Panc1 (cell line): ENCODE data around the gene CAPN11. TPM values are rescaled to one million over a fixed set of nuclear protein-coding genes. Genes with fewer than 3 reads are reported as not detected.

Experiments used
- ATAC-seq: fragments of 200-7000 bp; cut with Tn5 transposase; 2 replicates; pipeline ENCODE4 v1.9.1; 2020; ENCODE audit warnings: mild to moderate bottlenecking, moderate library complexity
- BruUV-seq: library from RNA; stranded (reverse); fragments of 400-500 nt; replicated peaks from 2 replicates; lab custom pipeline; 2021; lab: Mats Ljungman, UMichigan
- CTCF ChIA-PET: fragments of 300-600 bp; sonication (Branson Sonifier 250); formaldehyde crosslinking; loops from one replicate; lab custom pipeline; 2022; ENCODE audit warnings: antibody characterized with exemption; lab: Charles Lee
- POLR2A ChIA-PET: fragments of 300-600 bp; sonication (Branson Sonifier 250); formaldehyde crosslinking; loops from one replicate; lab custom pipeline; 2022; ENCODE audit warnings: antibody characterized with exemption; lab: Charles Lee
- DNase-seq: peaks from one replicate; pipeline ENCODE4 v3.0.0-alpha.2; 2010; ENCODE audit warnings: low read depth, low spot score
- H3K27ac ChIP-seq: 2 replicates; pipeline ENCODE4 v1.5.1; 2011; ENCODE audit warnings: mild to moderate bottlenecking, low read length, inconsistent platforms
- H3K27me3 ChIP-seq: fragments of 200-500 bp; sonication (Bioruptor generic); 2 replicates; pipeline ENCODE4 v1.6.0; 2014; ENCODE audit warnings: low read length, inconsistent platforms; ENCODE audit not compliant: control insufficient read depth, insufficient read depth
- H3K36me3 ChIP-seq: fragments of 200-500 bp; sonication (Bioruptor generic); 2 replicates; pipeline ENCODE4 v1.5.1; 2014; ENCODE audit warnings: inconsistent platforms, mild to moderate bottlenecking, low read length, moderate library complexity; ENCODE audit not compliant: control insufficient read depth, insufficient read depth
- H3K4me1 ChIP-seq: 2 replicates; pipeline ENCODE4 v1.5.1; 2011; ENCODE audit warnings: inconsistent platforms, mild to moderate bottlenecking, low read length, moderate library complexity; ENCODE audit not compliant: control insufficient read depth, insufficient read depth
- H3K4me3 ChIP-seq, 2 experiments: 2 replicates each; pipeline ENCODE4 v1.5.1; 2011 to 2012; ENCODE audit warnings: low read depth in 2 of 2, low read length in 2 of 2, mild to moderate bottlenecking in 2 of 2, inconsistent platforms in 1 of 2, moderate library complexity in 1 of 2
- H3K9me3 ChIP-seq: fragments of 200-500 bp; sonication (Bioruptor generic); 2 replicates; pipeline ENCODE4 v1.5.1; 2014; ENCODE audit warnings: low read depth, mild to moderate bottlenecking, inconsistent platforms, low read length, moderate library complexity; ENCODE audit not compliant: control insufficient read depth, insufficient read depth
- CTCF ChIP-seq: fragments of 450-650 bp; IDR thresholded peaks from 2 replicates; pipeline ENCODE4 v1.5.1; 2017; ENCODE audit warnings: mild to moderate bottlenecking
- POLR2AphosphoS5 ChIP-seq: IDR thresholded peaks from 2 replicates; pipeline ENCODE4 v1.6.1; 2012; ENCODE audit warnings: mild to moderate bottlenecking, low read depth, low read length, moderate library complexity
- REST ChIP-seq, 2 experiments: IDR thresholded peaks; 2 replicates each; pipeline ENCODE4 v1.6.1; 2011 to 2012; ENCODE audit warnings: low read depth in 2 of 2, control low read depth in 1 of 2, low read length in 1 of 2, mild to moderate bottlenecking in 1 of 2, moderate library complexity in 1 of 2; ENCODE audit not compliant: insufficient read depth in 1 of 2
- SIN3A ChIP-seq: IDR thresholded peaks from 2 replicates; pipeline ENCODE4 v1.6.1; 2012; ENCODE audit warnings: low read depth, mild to moderate bottlenecking, low read length, moderate library complexity, borderline replicate concordance; ENCODE audit not compliant: insufficient read depth
- TCF7L2 ChIP-seq: IDR thresholded peaks from 2 replicates; pipeline ENCODE4 v1.6.1; 2011; ENCODE audit warnings: mild to moderate bottlenecking, low read depth, low read length, inconsistent platforms
- in situ Hi-C: cut with HindIII; loops from 2 replicates; pipeline ENCODE4 v1.10.0; 2016; ENCODE audit warnings: low sequenced_read_pairs, low pct_unique_long_range_greater_than_20kb
- intact Hi-C: fragments of 100-400 bp; cut with micrococcal nuclease; formaldehyde crosslinking; loops from one replicate; pipeline ENCODE4 v1.10.0; 2022; ENCODE audit not compliant: unreplicated experiment
- total RNA-seq: library from RNA; stranded (reverse); gene quantifications from one replicate; pipeline ENCODE4 v1.2.1, GENCODE V29; 2021; ENCODE audit not compliant: unreplicated experiment

Gene CAPN11
- total RNA-seq, 1 experiment from 2014 or later, result 1.2 TPM

- H3K4me3 ChIP-seq, result no peak overlapping the region
- no peaks in the 10 kb centered on the region for H3K36me3 ChIP-seq
- no peak for TF ChIP-seq TCF7L2
- TF ChIP-seq CTCF, result no peak
- TF ChIP-seq REST (IDR thresholded peaks at IDR 0.05; ENCODE audit: insufficient read depth in 1 of 2, low read depth in 2 of 2, low read length in 1 of 2), result no peak
- TF ChIP-seq POLR2AphosphoS5, result no peak
- TF ChIP-seq SIN3A, result no peak
- H3K27ac ChIP-seq, result peak overlapping the region; percentile 90
- peaks cover 54% of the 10 kb centered on the region for H3K4me1 ChIP-seq
- DNase-seq, result no peak
- H3K27me3 ChIP-seq, result no peaks in the 10 kb centered on the region
- no TSS peak for BruUV-seq
- ATAC-seq, result no peak
- in situ Hi-C loops, result no loop called here
- intact Hi-C loops, result loop anchor here (5.0 kb wide), 1 partner anchor 45 kb away; the partner anchor contains the start of gene SLC29A1
- ChIA-PET CTCF (interaction anchor here (0.5 to 1.2 kb wide), 3 partner anchors 19 to 61 kb away, joined by 3 to 7 read pairs (median 4); no protein-coding TSS in a partner anchor), POLR2A (interaction anchor here (0.6 to 0.7 kb wide), 3 partner anchors 13 to 46 kb away, joined by 3 to 6 read pairs (median 3); partner anchors contain the start of gene SLC29A1)
- H3K9me3 ChIP-seq, result no peaks in the 10 kb centered on the region
Measured at GRCh38 chr6:44176762-44177509, 18.3 kb downstream of the CAPN11 start.

- intact Hi-C loops, result loop anchor here (5.0 kb wide), 1 partner anchor 44 kb away; the partner anchor contains the start of gene SLC29A1
- H3K27ac ChIP-seq, result peak overlapping the region; percentile 90
- ATAC-seq, result peak; percentile 72
- no peaks in the 10 kb centered on the region for H3K36me3 ChIP-seq
- no peak overlapping the region for H3K4me3 ChIP-seq
- no peaks in the 10 kb centered on the region for H3K27me3 ChIP-seq
- no TSS peak for BruUV-seq
- TF ChIP-seq SIN3A, result no peak
- TF ChIP-seq POLR2AphosphoS5, result no peak
- TF ChIP-seq CTCF, result no peak
- TF ChIP-seq REST (IDR thresholded peaks at IDR 0.05; ENCODE audit: insufficient read depth in 1 of 2, low read depth in 2 of 2, low read length in 1 of 2), result no peak
- no peak for TF ChIP-seq TCF7L2
- DNase-seq, result peak; percentile 47
- in situ Hi-C loops, result no loop called here
- H3K4me1 ChIP-seq, result peaks cover 48% of the 10 kb centered on the region
- no peaks in the 10 kb centered on the region for H3K9me3 ChIP-seq
- ChIA-PET CTCF (interaction anchor here (1.2 kb wide), 1 partner anchor 57 kb away, joined by 4 read pairs; no protein-coding TSS in a partner anchor), POLR2A (interaction anchor here (0.6 kb wide), 1 partner anchor 45 kb away, joined by 3 read pairs; the partner anchor contains the start of gene SLC29A1)
Measured at GRCh38 chr6:44177691-44178423, 19.2 kb downstream of the CAPN11 start.
